Adipocyte (in vitro differentiated cells): ENCODE data around the gene FRK.
"Not testable (repeated sequence)": the region's sequence is repeated elsewhere in the genome, so short reads cannot be mapped to it uniquely, and the experiment has no call there.

Experiments used
- DNase-seq: peaks from one replicate; pipeline ENCODE4 v3.0.0-alpha.2; 2015; ENCODE audit warnings: low read depth
- H3K27me3 ChIP-seq: replicated peaks from 2 replicates; pipeline ENCODE4 v1.7.0; 2013; ENCODE audit warnings: mild to moderate bottlenecking, low read length, moderate library complexity; ENCODE audit not compliant: control insufficient read depth, insufficient read depth
- H3K36me3 ChIP-seq: 2 replicates; pipeline ENCODE4 v1.7.0; 2013; ENCODE audit warnings: low read length, mild to moderate bottlenecking, moderate library complexity; ENCODE audit not compliant: control insufficient read depth, insufficient read depth, severe bottlenecking
- H3K4me1 ChIP-seq: 2 replicates; pipeline ENCODE4 v1.7.0; 2013; ENCODE audit warnings: mild to moderate bottlenecking, low read length, moderate library complexity; ENCODE audit not compliant: control insufficient read depth, insufficient read depth
- H3K4me3 ChIP-seq: 2 replicates; pipeline ENCODE4 v1.7.0; 2013; ENCODE audit warnings: mild to moderate bottlenecking, low read length, moderate library complexity
- H3K9ac ChIP-seq: 2 replicates; pipeline ENCODE4 v1.7.0; 2013; ENCODE audit warnings: mild to moderate bottlenecking, low read length, moderate library complexity
- H3K9me3 ChIP-seq: 2 replicates; pipeline ENCODE4 v1.7.0; 2013; ENCODE audit warnings: mild to moderate bottlenecking, low read length, moderate library complexity; ENCODE audit not compliant: control insufficient read depth

FRK gene

DNA sequence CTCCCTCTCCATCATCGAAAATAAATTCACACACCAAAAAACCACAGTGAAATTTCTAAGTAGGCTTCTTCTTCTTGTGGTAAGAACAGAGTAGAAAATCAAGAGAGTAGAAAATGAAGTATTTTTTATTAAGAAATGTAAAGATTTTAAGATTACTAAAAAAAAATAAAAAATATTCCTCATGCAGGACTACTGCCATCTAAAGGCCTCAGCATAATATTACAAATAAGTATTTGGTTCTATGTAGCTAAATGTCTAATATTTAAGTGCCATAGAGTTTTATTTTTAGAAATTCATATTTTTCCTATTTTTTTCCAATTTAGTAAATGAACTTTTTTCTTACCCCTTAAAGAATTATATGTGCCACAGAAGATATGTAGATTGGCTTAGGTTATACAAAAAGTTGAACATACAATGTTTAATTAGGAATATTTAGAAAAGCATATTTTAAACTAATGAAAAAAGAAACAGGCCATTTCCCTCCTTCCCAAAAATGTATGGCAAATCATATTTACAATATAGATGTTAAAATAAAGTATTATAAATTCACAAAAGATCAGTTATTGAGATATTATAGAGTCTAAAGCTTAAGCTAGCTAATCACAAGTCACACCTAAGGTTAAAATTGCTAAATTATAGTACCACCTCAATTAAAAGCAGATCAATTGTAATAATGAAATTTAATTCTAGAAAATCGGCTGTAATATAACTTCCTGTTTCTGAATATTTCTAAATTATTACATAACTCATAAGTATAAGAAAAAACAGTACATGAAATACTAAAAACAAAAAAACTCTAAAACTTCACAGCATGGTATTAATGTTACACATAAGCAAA is 36.5 kb upstream of the FRK start:
- H3K9me3 ChIP-seq: peaks cover 11% of the 10 kb centered on the region
- H3K36me3 ChIP-seq: no peaks in the 10 kb centered on the region
- no peaks in the 10 kb centered on the region for H3K27me3 ChIP-seq
- peak; percentile 73 for DNase-seq
- no peak overlapping the region for H3K9ac ChIP-seq
- H3K4me3 ChIP-seq: no peak overlapping the region
- H3K4me1 ChIP-seq: peaks cover 11% of the 10 kb centered on the region

DNA sequence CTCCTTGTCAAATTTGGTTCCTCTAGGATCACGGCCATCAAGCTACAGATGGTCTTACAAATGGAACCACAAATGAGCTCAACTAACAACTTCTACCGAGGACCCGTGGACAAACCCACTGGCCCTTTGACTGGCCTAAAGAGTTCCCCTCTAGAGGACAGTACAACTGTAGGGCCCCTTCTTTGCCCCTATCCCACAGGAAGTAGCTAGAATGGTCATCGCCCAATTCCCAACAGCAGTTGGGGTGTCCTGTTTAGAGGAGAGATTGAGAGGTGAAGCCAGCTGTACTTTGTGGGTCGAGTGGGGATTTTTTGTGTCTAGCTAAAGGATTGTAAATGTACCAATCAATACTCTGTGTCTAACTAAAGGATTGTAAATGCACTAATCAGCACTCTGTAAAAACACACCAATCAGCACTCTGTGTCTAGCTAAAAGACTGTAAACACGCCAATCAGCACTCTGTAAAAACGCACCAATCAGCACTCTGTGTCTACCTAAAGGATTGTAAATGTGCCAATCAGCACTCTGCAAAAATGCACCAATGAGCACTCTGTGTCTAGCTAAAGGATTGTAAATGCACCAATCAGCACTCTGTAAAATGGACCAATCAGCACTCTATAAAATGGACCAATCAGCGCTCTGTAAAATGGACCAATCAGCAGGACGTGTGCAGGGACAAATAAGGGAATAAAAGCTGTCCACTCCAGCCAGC is 35.5 kb upstream of the FRK start:
- not testable (repeated sequence) for H3K4me1 ChIP-seq, H3K27me3 ChIP-seq, H3K4me3 ChIP-seq, H3K36me3 ChIP-seq, H3K9ac ChIP-seq, DNase-seq
- H3K9me3 ChIP-seq: peaks cover 11% of the 10 kb centered on the region

DNA sequence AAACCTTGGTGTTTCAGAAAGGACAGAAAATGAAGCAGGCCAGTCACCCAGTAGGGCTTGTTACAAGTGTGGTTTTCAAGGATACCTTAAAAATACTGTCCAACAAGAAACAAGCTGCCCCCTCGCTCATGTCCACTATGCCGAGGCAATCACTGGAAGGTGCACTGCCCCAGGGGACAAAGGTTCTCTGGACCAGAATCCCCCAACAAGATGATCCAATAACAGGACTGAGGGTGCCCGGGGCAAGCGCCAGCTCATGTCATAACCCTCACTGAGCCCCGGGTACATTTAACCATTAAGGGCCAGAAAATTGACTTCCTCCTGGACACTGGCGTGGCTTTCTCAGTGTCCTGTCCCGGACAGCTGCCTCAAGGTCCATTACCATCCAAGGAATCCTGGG is 33.4 kb upstream of the FRK start:
- H3K4me3 ChIP-seq: no peak overlapping the region
- no peak overlapping the region for H3K9ac ChIP-seq
- no peaks in the 10 kb centered on the region for H3K4me1 ChIP-seq
- H3K36me3 ChIP-seq: no peaks in the 10 kb centered on the region
- no peaks in the 10 kb centered on the region for H3K27me3 ChIP-seq
- peaks cover 11% of the 10 kb centered on the region for H3K9me3 ChIP-seq
- no peak for DNase-seq

DNA sequence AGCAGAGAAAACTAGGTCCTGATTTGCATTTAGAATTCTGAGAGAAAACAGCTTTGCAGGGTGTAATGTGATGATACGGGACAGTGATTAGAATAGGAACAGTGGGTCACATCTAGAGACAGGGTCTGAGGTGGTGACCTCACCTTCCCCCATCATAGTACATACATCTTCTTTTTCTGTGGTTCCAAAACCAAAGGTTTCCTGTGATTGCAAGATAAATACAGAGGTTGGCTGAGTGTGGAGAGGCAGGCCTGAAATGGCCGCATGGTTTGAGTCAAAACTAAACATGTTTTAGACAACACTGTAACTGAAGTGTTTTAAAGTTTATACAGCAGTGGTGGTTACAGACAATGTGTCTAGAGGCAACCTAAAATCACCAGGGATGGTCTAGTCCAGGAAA is 29.6 kb upstream of the FRK start:
- DNase-seq: no peak
- H3K9me3 ChIP-seq: no peaks in the 10 kb centered on the region
- H3K36me3 ChIP-seq: no peaks in the 10 kb centered on the region
- H3K27me3 ChIP-seq: no peaks in the 10 kb centered on the region
- H3K4me3 ChIP-seq: no peak overlapping the region
- no peak overlapping the region for H3K9ac ChIP-seq
- H3K4me1 ChIP-seq: no peaks in the 10 kb centered on the region

DNA sequence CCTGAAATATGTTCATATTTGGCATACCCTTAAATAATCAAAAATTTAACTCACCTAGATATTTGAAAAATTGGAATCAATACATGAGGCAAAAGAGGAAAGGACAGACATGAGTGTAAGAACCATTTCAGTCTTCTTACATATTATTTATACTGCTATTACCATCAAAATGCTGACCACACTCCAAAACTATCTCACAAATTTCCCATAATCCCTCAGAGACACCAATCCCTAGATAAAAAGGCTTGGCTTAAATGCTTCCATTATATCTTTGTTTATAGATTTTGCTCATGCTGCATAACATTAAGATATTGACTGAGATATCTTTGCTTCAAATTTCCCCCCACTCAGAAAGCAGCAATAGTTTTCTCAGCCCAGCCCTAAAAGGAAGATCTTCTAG is 28.3 kb upstream of the FRK start:
- Histone ChIP-seq H3K27me3 (no peaks in the 10 kb centered on the region), H3K36me3 (no peaks in the 10 kb centered on the region), H3K4me3 (no peak overlapping the region), H3K4me1 (no peaks in the 10 kb centered on the region), H3K9ac (no peak overlapping the region), H3K9me3 (no peaks in the 10 kb centered on the region)
- DNase-seq: no peak

DNA sequence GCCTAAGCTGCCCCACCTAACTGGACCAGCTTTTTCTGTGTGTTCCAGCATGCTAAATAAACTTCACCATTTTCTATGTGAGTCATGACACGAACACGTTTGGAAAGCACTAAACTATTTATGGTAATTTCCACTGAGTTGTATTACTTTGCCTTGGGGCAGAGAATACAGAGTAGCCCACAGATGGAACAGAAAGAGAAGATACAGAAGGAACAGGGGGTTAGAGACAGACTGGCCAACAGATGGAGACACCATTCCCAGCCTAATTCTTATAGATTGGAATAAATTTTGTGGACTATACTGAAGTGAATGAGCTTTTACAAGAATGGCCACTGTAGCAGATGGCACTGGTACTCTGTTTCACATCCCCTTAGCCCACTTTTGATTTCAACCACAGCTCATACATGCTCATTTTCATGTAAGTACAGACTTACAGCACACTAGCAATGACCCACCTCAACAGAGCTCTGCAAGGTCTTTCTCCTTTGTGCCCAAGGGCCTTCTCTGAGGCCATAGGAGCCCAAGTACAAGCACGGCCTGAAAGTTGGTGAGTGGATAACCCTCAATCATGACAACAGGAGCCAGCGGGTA is 26.8 kb upstream of the FRK start:
- DNase-seq: peak; percentile 80

DNA sequence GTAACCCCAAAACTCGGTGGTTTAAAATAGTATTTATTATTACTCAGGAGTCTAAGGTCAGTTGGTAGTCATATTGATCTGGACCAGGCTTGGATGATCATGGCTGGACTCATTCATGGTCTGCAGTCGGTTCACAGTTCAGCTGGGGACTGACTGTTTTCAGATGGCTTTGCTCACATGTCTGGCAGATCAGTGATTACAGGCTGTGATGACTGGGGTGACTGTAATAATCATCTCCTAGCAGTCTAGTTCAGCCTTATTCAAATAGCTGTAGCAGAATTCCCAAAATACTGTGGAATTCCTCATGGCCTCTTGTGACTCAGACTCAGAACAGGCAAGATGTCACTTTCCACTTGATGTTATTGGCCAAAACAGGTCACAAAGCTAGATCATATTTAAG is 23.6 kb upstream of the FRK start:
- Histone ChIP-seq H3K9ac (no peak overlapping the region), H3K4me3 (no peak overlapping the region), H3K27me3 (no peaks in the 10 kb centered on the region), H3K4me1 (no peaks in the 10 kb centered on the region), H3K36me3 (no peaks in the 10 kb centered on the region), H3K9me3 (no peaks in the 10 kb centered on the region)
- DNase-seq: no peak

More for the DNA sequence above, 26.8 kb upstream of the FRK start:
- H3K4me1 ChIP-seq: no peaks in the 10 kb centered on the region
- H3K9me3 ChIP-seq: no peaks in the 10 kb centered on the region
- H3K4me3 ChIP-seq: no peak overlapping the region
- H3K36me3 ChIP-seq: no peaks in the 10 kb centered on the region
- no peak overlapping the region for H3K9ac ChIP-seq
- H3K27me3 ChIP-seq: no peaks in the 10 kb centered on the region

DNA sequence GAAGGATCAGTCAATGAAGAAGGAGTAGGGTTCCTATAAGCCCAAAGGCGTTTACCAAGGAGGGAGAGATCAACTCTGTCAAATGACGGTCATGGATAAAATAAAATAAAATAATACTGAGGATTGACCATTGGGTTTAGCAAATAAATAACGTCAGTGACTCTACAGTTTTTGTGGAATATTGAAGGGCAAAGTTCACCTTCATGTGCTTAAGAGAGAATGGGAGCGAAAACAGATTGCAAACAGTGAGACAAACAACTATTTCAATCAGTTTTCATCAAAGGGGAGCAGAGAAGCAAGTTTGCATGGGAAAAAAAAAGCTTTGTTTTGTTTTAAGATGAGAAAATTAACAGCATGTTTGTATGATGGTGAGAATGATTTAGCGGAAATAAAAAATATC is 22.4 kb upstream of the FRK start:
- H3K4me1 ChIP-seq: no peaks in the 10 kb centered on the region
- no peak overlapping the region for H3K9ac ChIP-seq
- H3K27me3 ChIP-seq: no peaks in the 10 kb centered on the region
- H3K36me3 ChIP-seq: no peaks in the 10 kb centered on the region
- DNase-seq: no peak
- H3K4me3 ChIP-seq: no peak overlapping the region
- no peaks in the 10 kb centered on the region for H3K9me3 ChIP-seq

DNA sequence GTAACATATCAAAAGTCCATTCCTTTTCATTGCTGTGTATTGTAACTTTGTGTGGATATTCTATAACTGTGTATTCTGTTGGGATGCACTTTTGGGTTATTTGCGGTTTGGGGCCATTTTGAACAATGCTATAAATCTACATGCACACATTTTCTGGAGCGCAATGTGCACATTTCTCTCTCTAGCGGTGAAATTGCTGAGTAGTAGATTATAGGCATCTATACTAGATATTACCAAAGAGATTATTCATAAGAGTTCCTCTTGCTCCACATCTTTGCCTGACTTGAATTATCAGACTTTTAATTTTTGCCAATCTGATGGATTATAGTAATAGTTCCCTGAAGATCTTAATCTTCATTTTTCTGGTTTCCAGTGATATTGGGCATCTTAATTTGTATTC is 18.3 kb upstream of the FRK start:
- H3K27me3 ChIP-seq: no peaks in the 10 kb centered on the region
- no peak overlapping the region for H3K4me3 ChIP-seq
- no peak for DNase-seq
- no peaks in the 10 kb centered on the region for H3K4me1 ChIP-seq
- no peaks in the 10 kb centered on the region for H3K9me3 ChIP-seq
- H3K9ac ChIP-seq: no peak overlapping the region
- H3K36me3 ChIP-seq: no peaks in the 10 kb centered on the region

DNA sequence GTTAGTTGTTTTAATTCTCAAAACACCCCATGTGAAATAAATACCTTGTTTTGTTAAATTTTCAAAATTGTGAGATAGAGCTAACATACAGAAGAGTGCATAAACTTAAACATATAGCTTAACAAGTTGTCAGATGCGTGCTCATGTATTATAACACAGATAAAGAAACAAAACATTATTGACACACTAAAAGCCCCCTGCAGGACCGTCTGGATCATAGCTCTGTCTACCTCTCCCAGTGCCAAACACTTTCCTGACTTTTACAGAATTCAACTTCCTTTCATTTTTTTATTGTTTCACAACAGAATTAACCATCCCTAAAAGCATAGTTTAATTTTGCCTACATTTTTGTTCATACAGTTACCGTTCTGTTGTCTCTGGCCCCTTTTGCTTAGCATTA is 17.8 kb upstream of the FRK start:
- H3K36me3 ChIP-seq: no peaks in the 10 kb centered on the region
- no peaks in the 10 kb centered on the region for H3K27me3 ChIP-seq
- H3K9ac ChIP-seq: no peak overlapping the region
- DNase-seq: no peak
- no peaks in the 10 kb centered on the region for H3K9me3 ChIP-seq
- no peak overlapping the region for H3K4me3 ChIP-seq
- no peaks in the 10 kb centered on the region for H3K4me1 ChIP-seq

DNA sequence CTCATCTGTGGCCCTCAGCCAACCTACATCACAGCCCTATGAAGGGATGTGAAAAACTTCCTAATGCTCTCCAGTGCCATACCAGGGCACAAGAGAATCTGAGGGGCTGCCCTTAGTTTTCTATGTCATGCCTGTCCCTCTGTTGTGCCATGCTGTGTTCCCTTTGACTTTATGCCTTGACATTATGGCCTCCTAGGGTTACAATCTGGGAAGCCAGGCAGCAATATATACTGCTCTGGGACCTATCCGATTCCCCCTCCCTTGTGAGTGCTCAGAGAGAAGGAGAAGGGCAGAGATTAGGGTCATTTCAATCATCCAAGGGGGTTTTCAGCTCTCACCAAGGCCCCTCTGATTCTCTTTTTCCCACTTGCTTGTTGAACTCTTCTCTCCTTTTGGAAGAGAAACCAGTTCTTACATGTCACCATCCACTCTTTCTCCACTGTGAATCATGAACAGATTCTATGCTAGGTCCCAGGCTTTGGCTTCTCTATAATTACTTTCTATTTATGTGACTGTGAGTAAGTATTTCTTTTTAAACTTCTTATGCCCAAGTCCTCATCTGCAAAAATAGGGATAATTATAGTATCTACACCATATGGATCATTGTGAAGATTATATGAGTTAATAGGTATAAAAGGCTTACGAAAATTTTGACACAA is 14.2 kb upstream of the FRK start:
- H3K9ac ChIP-seq: no peak overlapping the region
- no peak for DNase-seq
- H3K4me1 ChIP-seq: no peaks in the 10 kb centered on the region
- H3K9me3 ChIP-seq: no peaks in the 10 kb centered on the region
- H3K4me3 ChIP-seq: no peak overlapping the region
- no peaks in the 10 kb centered on the region for H3K27me3 ChIP-seq
- H3K36me3 ChIP-seq: no peaks in the 10 kb centered on the region
